Kidney epithelial cell (primary cell): Measurements from ENCODE around the gene FAM50B. TPM values are rescaled to one million over a fixed set of nuclear protein-coding genes. Genes with fewer than 3 reads are reported as not detected.

Source experiments
- DNase-seq: peaks from one replicate; pipeline ENCODE4 v3.0.0-alpha.2; 2010; ENCODE audit warnings: low read depth
- H3K27me3 ChIP-seq: 2 replicates; pipeline ENCODE4 v1.6.0; 2011; ENCODE audit warnings: low read length; ENCODE audit not compliant: control insufficient read depth, insufficient read depth
- H3K36me3 ChIP-seq: 2 replicates; pipeline ENCODE4 v1.5.1; 2011; ENCODE audit warnings: low read length; ENCODE audit not compliant: control insufficient read depth, insufficient read depth
- H3K4me3 ChIP-seq: 2 replicates; pipeline ENCODE4 v1.5.1; 2011; ENCODE audit warnings: low read depth, mild to moderate bottlenecking, control low read depth, low read length
- CTCF ChIP-seq: IDR thresholded peaks from 2 replicates; pipeline ENCODE4 v1.5.1; 2011; ENCODE audit warnings: mild to moderate bottlenecking, moderate library complexity, low read length, control low read depth, inconsistent platforms; ENCODE audit not compliant: insufficient read depth, poor library complexity, severe bottlenecking
- total RNA-seq: library from RNA; depleted of rRNA; stranded (reverse); fragments of >200 nt; gene quantifications from 2 replicates; pipeline ENCODE4 v1.2.3, GENCODE V29; 2015

The FAM50B gene
- total RNA-seq, 1 donor from 2014 or later: 8.6 TPM

- H3K27me3 ChIP-seq: no peaks in the 10 kb centered on the region
- H3K36me3 ChIP-seq: no peaks in the 10 kb centered on the region
- TF ChIP-seq CTCF: no peak
- no peak for DNase-seq
- no peak overlapping the region for H3K4me3 ChIP-seq
Measured at GRCh38 chr6:3809515-3809891, 39.7 kb upstream of the FAM50B start.

- no peak overlapping the region for H3K4me3 ChIP-seq
- no peaks in the 10 kb centered on the region for H3K27me3 ChIP-seq
- no peak for DNase-seq
- TF ChIP-seq CTCF: no peak
- H3K36me3 ChIP-seq: no peaks in the 10 kb centered on the region
Measured at GRCh38 chr6:3809982-3810381, 39.2 kb upstream of the FAM50B start.

GRCh38 chr6:3811191-3811590 is 38.0 kb upstream of the FAM50B start:
- Histone ChIP-seq H3K27me3 (no peaks in the 10 kb centered on the region), H3K4me3 (no peak overlapping the region), H3K36me3 (no peaks in the 10 kb centered on the region)
- no peak for DNase-seq
- no peak for TF ChIP-seq CTCF

GRCh38 chr6:3812596-3812995 is 36.6 kb upstream of the FAM50B start:
- H3K36me3 ChIP-seq: no peaks in the 10 kb centered on the region
- DNase-seq: no peak
- TF ChIP-seq CTCF: no peak
- H3K27me3 ChIP-seq: no peaks in the 10 kb centered on the region
- H3K4me3 ChIP-seq: no peak overlapping the region

- Histone ChIP-seq H3K36me3 (no peaks in the 10 kb centered on the region), H3K4me3 (no peak overlapping the region), H3K27me3 (no peaks in the 10 kb centered on the region)
- DNase-seq: no peak
- TF ChIP-seq CTCF: no peak
Measured at GRCh38 chr6:3813150-3813780, 35.9 kb upstream of the FAM50B start.

- Histone ChIP-seq H3K36me3 (no peaks in the 10 kb centered on the region), H3K27me3 (no peaks in the 10 kb centered on the region), H3K4me3 (no peak overlapping the region)
- no peak for TF ChIP-seq CTCF
- no peak for DNase-seq
Measured at GRCh38 chr6:3813918-3814317, 35.3 kb upstream of the FAM50B start.
